Measurements from ENCODE around the gene DOCK2.

DNA sequence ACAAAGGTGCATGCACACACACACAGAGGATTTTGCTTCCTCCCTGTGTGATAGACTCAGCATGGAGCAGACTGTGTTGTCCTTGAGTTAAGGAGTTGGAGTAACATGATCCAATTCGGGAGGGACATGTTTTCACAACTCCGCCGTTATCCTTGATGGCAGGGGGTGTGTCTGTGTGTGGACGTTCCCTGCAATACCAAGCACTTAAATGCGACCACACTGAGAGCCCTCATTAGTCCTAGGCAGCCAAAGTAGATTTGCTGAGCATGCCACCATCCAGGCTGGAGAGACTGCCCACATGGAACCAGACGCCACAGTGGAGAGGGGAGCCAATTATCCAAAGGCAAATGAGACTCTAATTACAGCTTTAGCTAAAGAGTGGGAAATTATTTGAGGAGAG, 140.1 kb downstream of the DOCK2 start:
- TF ChIP-seq, protein P1, sequence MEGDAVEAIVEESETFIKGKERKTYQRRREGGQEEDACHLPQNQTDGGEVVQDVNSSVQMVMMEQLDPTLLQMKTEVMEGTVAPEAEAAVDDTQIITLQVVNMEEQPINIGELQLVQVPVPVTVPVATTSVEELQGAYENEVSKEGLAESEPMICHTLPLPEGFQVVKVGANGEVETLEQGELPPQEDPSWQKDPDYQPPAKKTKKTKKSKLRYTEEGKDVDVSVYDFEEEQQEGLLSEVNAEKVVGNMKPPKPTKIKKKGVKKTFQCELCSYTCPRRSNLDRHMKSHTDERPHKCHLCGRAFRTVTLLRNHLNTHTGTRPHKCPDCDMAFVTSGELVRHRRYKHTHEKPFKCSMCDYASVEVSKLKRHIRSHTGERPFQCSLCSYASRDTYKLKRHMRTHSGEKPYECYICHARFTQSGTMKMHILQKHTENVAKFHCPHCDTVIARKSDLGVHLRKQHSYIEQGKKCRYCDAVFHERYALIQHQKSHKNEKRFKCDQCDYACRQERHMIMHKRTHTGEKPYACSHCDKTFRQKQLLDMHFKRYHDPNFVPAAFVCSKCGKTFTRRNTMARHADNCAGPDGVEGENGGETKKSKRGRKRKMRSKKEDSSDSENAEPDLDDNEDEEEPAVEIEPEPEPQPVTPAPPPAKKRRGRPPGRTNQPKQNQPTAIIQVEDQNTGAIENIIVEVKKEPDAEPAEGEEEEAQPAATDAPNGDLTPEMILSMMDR (conservative IDR thresholded peaks at IDR 0.05; ENCODE audit: low read length), result no peak
- no peak for TF ChIP-seq EZH2phosphoT487 (IDR thresholded peaks at IDR 0.05; ENCODE audit: borderline replicate concordance, low read depth, low read length)

All from OCI-LY7 (cell line).